DMS79 (cell line): ENCODE results near the gene CDH23.

Experiments used
- DNase-seq: peaks from one replicate; lab custom pipeline; 2025; lab: John Stamatoyannopoulos, UW

The CDH23 gene

DNA sequence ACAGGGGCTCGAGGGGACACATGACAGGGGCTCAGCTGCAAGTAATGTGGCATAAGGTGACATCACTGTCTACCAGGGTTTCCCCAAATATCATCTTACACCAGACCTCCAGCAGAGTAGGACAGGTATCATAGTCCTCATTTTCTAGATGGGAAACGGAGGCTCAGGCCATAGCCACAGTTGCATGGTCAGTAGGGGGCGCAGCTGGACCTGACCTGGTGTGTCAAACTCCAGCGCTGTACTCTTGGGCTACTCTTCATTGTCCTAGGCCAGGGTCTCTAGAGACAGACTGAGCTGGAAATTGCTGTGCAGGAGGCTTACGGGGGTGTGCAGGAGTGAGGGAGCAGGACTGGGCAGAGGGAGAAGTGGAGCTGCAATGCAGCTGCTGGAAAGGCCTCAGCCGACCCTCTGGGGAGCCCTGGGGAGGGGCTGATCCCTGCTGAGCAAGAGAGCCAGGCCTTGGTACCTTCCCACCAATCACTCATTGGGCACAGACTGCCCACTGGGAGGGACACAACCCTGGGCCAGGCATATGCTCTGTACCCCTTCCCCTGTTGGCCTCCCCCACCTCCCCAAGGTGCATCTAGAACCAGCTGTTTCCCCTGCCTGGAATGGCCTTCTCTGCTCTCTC is 89.9 kb downstream of the CDH23 start:
- DNase-seq, result no peak

GRCh38 chr10:71487726-71488125 is 91.0 kb downstream of the CDH23 start:
- no peak for DNase-seq

- DNase-seq, result no peak
These were observed 92.4 kb downstream of the CDH23 start for GRCh38 chr10:71489077-71489476.

GRCh38 chr10:71492872-71493271 is 96.2 kb downstream of the CDH23 start:
- no peak for DNase-seq

DNA sequence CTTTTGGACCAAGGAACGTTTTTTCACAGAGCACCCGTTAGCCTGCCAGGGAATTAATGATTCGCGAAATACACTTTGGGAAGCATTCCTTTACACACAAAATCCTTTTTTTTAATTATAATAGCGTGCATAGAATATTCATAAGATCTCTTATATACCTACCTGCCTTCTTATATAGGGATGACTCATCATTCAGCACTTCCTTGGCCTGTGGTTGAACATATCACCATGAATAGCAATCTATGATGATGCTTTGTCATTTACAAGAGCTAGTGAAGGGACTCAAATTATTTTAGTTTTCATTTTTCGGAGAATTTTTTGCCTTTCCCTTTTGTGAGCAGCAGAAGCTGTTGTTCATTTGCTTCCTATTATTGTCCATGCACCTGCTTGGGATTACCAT is 97.0 kb downstream of the CDH23 start:
- DNase-seq, result no peak

- no peak for DNase-seq
These were observed 97.8 kb downstream of the CDH23 start for GRCh38 chr10:71494476-71494875.

DNA sequence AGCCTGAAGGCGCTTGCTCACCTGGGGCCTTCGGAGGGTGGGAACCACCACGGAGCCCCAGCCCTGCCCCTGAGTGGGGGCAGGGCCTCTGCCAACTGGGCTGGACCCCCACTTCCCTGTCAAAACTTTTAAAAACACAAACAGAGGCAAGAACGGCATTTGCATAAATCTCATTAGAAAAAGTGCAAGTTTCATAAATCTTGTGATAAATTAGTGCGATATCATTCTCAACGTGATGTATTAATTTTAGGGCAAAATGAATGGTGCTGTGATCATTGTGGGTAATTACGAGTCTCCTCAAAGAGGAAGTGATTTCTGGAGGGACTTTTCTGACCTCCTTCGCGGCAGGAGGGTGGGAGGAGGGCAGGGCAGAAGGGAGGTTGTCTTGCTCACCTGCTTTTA is 98.3 kb downstream of the CDH23 start:
- DNase-seq, result no peak

DNA sequence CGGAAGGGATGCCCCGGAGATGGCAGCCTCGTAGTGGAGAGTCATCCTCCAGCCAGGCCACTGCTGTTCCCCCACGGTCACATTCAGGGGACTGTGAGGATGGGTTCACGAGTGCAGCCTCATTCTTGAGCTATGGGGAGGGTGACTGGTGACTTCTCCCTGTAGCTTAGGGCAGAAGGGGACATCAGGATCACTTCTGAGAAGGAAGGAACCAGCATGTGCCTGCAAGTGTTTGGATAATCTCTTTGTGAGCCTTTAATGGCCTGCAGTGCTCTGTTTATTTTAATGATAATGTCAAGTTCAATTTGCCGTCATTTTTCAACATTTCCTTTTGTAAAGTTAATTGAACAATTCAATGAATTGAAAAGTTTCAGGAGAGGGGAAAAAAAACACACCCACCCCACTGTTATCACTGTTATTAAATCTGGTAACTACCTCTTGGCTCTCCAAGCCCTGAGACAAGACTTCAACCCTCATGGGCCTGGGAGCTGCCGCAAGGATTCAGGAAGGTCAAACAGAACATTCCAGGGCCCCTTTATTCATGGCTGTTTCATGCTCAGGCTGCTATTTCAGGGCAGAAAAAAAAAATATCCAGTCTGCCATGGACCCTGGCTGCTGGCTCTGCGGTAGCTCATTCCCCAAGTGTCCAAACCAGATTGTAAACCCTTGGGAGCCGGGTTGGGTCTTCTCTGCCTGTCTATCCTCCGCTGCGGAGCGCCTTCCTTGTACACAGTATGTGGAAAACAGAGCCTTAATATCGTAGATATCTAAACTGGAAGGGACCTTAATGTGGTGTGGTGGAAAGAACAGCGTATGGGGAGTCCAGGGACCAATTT is 100.4 kb downstream of the CDH23 start:
- no peak for DNase-seq

DNA sequence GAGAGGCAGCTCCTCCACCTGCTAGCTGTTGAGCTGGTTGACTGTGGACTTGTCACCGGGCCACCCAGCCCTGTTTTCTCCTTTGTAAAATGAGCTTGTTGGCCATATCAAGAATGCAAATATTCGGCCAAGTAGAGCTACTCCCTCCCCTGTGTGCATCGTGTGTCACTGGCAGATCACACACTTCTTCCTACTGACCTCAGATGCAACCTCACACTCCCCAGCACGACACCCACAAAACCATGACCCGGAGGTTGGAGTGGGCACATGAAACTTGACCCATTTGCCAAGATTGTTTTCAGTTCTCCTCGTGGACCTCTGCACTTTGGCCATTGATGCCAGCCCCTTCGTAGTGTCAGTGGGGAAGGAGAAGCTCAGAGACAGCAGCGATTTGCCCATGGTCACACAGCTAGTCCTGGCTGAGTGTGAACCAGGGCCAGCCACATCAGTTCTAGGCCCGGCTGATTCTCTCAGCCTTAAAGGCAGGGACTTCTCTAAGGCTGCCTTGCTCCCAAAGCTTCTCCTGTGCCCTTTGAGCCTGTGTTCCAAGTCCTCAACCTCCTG is 101.1 kb downstream of the CDH23 start:
- DNase-seq, result no peak

- DNase-seq, result no peak
These were observed 104.7 kb downstream of the CDH23 start for GRCh38 chr10:71501402-71501801.

DNA sequence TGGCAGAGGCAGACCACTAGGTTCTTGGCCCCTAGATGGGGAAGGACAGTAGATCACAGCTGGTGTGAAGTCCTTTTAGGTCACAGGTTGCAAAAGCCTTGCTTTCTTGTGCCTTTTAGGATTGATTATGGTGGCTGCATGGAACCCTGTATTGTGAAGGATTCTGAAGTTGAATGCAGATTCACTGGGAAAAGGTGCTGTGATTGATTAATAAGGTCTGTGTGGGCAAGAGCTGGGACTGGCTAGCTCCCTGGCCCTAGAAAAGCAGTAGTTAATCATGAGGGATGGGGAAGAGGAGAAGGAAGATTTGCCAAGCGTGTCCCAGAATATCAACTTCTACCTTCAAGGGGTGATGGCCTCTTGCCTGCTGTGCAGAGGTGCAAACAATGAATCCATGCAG is 105.5 kb downstream of the CDH23 start:
- no peak for DNase-seq

DNA sequence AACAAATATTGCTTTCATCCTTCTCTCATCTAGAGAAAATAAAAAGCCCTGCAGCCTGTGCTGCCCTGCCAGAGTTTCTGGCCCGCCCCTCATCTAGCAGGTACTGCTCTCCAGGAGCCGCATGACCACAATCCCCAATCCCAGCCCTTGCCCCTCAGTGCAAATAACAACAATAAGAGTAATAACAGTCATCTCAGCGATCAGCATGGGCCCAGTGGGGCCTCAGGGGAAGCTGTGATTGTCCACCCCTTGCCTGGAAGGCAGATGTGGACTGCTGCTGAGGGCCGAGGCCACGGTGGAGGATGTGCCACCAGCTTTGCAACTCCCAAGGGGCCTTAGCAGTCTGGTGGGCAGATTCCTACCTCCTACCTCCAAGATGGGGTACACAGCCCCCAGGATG is 106.1 kb downstream of the CDH23 start:
- DNase-seq, result no peak

DNA sequence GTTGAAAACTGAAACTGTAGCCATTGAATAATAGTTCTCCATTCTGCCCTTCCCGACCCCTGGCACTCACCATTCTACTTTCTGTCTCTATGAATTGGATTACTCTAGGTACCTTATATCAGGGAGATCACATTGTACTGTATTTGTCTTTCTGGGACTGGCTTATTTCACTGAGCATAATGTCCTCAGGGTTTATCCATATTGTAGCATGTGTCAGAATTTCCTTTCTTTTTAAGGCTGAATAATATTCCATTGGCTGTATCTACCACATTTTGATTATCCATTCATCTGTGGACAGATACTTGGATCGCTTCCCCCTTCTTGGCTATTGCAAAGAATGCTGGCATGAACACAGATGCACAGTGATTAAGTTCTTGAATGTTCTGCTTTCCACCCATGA is 107.4 kb downstream of the CDH23 start:
- DNase-seq, result no peak

- DNase-seq, result no peak
These were observed 107.8 kb downstream of the CDH23 start for GRCh38 chr10:71504570-71504969.

GRCh38 chr10:71505862-71506261 is 109.1 kb downstream of the CDH23 start:
- DNase-seq, result no peak

DNA sequence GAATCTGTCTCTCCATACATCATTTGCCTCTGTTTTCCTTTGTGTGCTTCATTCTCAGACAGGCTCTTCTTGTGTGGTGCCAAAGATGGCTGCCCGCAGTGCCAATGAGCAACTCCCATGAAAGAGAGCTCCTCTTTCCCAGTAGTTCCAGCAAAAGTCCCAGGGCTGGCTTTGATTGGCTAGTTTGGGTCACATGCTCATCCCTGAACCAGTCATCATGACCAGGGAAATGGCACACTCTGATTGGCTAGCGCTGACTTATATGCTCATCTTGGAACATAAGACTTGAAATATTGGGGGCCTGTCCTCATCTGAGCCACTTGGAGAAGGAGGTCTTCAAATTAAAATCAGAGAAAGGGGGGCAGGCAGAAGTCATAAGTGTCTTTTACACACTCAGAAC is 112.7 kb downstream of the CDH23 start:
- DNase-seq, result no peak

DNA sequence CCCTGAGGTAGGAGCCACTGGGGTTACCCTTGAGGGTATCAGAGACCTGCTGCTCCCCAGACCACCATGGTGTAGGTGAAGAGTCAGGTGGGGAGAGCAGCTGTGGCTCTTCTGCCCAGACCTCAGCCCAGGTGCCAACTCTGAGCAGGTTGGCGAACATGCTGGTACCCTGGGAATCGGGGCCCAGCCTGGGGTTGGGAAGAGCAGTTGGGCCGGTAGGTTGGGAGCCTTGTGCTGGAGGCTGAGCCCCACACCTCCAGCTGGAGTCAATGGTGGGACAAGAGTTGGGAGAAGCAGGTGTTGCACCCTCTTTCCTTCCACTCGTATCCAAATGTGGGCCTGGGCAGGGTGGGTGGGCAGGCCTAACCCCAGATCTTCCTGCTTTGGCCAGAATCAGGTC is 114.5 kb downstream of the CDH23 start:
- no peak for DNase-seq

- DNase-seq, result no peak
These were observed 115.6 kb downstream of the CDH23 start for GRCh38 chr10:71512312-71512711.

GRCh38 chr10:71512761-71513539 is 116.2 kb downstream of the CDH23 start:
- DNase-seq, result peak; percentile 87

- DNase-seq, result no peak
These were observed 116.8 kb downstream of the CDH23 start for GRCh38 chr10:71513540-71513853.

GRCh38 chr10:71513936-71514335 is 117.2 kb downstream of the CDH23 start:
- DNase-seq, result no peak

DNA sequence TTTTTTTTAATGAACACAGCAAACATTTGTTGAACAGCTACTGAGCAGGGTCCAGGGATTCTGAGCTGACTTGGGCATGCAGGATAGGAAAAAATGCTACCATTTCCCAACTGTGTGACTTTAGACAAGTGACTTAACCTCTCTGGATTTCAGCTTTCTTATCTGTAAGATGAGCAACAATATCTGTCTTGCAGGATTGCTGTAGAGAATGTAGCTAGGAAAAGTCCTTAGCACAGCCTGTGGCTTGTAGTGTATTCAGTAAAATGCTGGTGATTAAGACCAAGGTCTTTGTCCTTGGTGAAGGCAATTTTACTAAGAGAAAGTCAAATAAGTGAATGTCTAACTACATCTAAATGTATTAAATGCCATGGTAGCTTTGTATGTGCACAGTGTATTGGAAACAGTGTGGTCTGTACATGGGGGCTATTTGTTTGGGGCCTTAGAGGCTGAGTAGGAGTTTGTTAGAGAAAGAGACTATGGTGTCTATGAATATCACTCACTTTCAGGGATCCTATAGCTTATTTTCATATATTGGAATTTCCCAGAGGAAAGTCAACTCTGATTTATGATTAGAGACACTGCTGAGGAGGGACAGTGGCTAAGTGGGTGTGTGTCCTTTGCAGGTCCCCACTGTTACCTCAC is 118.9 kb downstream of the CDH23 start:
- DNase-seq, result no peak
